ENCODE results near the gene B3GLCT. TPM values are rescaled to one million over a fixed set of nuclear protein-coding genes. Genes with fewer than 3 reads are reported as not detected.
A peak's percentile ranks its signal among the peaks of the same experiment; 100 is the strongest.
"Not testable (repeated sequence)": the region's sequence is repeated elsewhere in the genome, so short reads cannot be mapped to it uniquely, and the experiment has no call there.

Gene B3GLCT
- total and polyA plus RNA-seq, 7 donors: 1.1 to 5.5 (median 2.8) TPM

- H3K27me3 ChIP-seq (ENCODE audit: insufficient read depth in 3 of 3, low read length in 2 of 3): no peaks in the 10 kb centered on the region
- no peak for DNase-seq
- WGBS, 3 donors: 77 to 84% (median 80%) methylated on average over 2 of the region's 2 CpGs
- H3K4me3 ChIP-seq: no peak overlapping the region
- peaks cover 7% of the 10 kb centered on the region for H3K4me1 ChIP-seq
- intact Hi-C loops (cut with DNase I): loop anchor here in 1 of 2 donors (10.0 kb wide), 1 partner anchor 252 kb away; no protein-coding TSS in a partner anchor
- TF ChIP-seq CTCF (IDR thresholded peaks at IDR 0.05): no peak
- H3K27ac ChIP-seq: no peak overlapping the region
- ATAC-seq: no peak
- no peaks in the 10 kb centered on the region for H3K36me3 ChIP-seq (ENCODE audit: insufficient read depth in 1 of 2, low read depth in 1 of 2)
- H3K9me3 ChIP-seq: no peaks in the 10 kb centered on the region
Observed at GRCh38 chr13:31172535-31172934, 27.2 kb upstream of the B3GLCT start.

- intact Hi-C loops (cut with DNase I): loop anchor here in 1 of 2 donors (10.0 kb wide), 1 partner anchor 251 kb away; no protein-coding TSS in a partner anchor
Observed at GRCh38 chr13:31174018-31174417, 25.8 kb upstream of the B3GLCT start.

GRCh38 chr13:31175847-31176532 is 23.8 kb upstream of the B3GLCT start:
- Histone ChIP-seq H3K27me3 (ENCODE audit: insufficient read depth in 3 of 3, low read length in 2 of 3) (no peaks in the 10 kb centered on the region), H3K4me3 (peak overlapping the region; percentile 10), H3K9me3 (no peaks in the 10 kb centered on the region), H3K36me3 (ENCODE audit: insufficient read depth in 1 of 2, low read depth in 1 of 2) (no peaks in the 10 kb centered on the region), H3K4me1 (peaks cover 7% of the 10 kb centered on the region), H3K27ac (peak overlapping the region; percentile 6)
- no peak for DNase-seq
- intact Hi-C loops (cut with DNase I): loop anchor here in 1 of 2 donors (10.0 kb wide), 1 partner anchor 249 kb away; no protein-coding TSS in a partner anchor
- peak; percentile 81 to 92 (median 86) for ATAC-seq
- 33 to 47% (median 33%) methylated on average over 3 of the region's 3 CpGs for WGBS, 3 donors
- peak; percentile 12 for TF ChIP-seq CTCF (IDR thresholded peaks at IDR 0.05)

More at GRCh38 chr13:31174018-31174417, 25.8 kb upstream of the B3GLCT start:
- H3K36me3 ChIP-seq (ENCODE audit: insufficient read depth in 1 of 2, low read depth in 1 of 2): no peaks in the 10 kb centered on the region
- H3K27ac ChIP-seq: no peak overlapping the region
- H3K4me3 ChIP-seq: no peak overlapping the region
- H3K9me3 ChIP-seq: no peaks in the 10 kb centered on the region
- 40 to 54% (median 46%) methylated on average over 3 of the region's 3 CpGs for WGBS, 3 donors
- no peaks in the 10 kb centered on the region for H3K27me3 ChIP-seq (ENCODE audit: insufficient read depth in 3 of 3, low read length in 2 of 3)
- TF ChIP-seq CTCF (IDR thresholded peaks at IDR 0.05): no peak
- H3K4me1 ChIP-seq: peaks cover 7% of the 10 kb centered on the region
- no peak for ATAC-seq
- no peak for DNase-seq

GRCh38 chr13:31177813-31178495 is 21.8 kb upstream of the B3GLCT start:
- intact Hi-C loops (cut with DNase I): loop anchor here in 1 of 2 donors (10.0 kb wide), 1 partner anchor 247 kb away; no protein-coding TSS in a partner anchor
- H3K9me3 ChIP-seq; H3K4me1 ChIP-seq; H3K27ac ChIP-seq; H3K4me3 ChIP-seq; DNase-seq; ATAC-seq; H3K27me3 ChIP-seq (ENCODE audit: insufficient read depth in 3 of 3, low read length in 2 of 3); H3K36me3 ChIP-seq (ENCODE audit: insufficient read depth in 1 of 2, low read depth in 1 of 2): not testable (repeated sequence)
- WGBS, 3 donors: 91 to 95% (median 93%) methylated on average over 12 of the region's 12 CpGs

- no peaks in the 10 kb centered on the region for H3K9me3 ChIP-seq
- peaks cover 7% of the 10 kb centered on the region for H3K4me1 ChIP-seq
- ATAC-seq: no peak
- no peaks in the 10 kb centered on the region for H3K36me3 ChIP-seq (ENCODE audit: insufficient read depth in 1 of 2, low read depth in 1 of 2)
- no peak overlapping the region for H3K27ac ChIP-seq
- DNase-seq: no peak
- WGBS, 3 donors: 94 to 97% (median 96%) methylated on average over 8 of the region's 8 CpGs
- intact Hi-C loops (cut with DNase I): loop anchor here in 1 of 2 donors (10.0 kb wide), 1 partner anchor 246 kb away; no protein-coding TSS in a partner anchor
- H3K4me3 ChIP-seq: no peak overlapping the region
- TF ChIP-seq CTCF (IDR thresholded peaks at IDR 0.05): no peak
- no peaks in the 10 kb centered on the region for H3K27me3 ChIP-seq (ENCODE audit: insufficient read depth in 3 of 3, low read length in 2 of 3)
Observed at GRCh38 chr13:31179241-31179640, 20.5 kb upstream of the B3GLCT start.
